NCI-H748 (cell line): ENCODE measurements around the gene ADCY6.

Source experiments
- DNase-seq: peaks from one replicate; lab custom pipeline; 2025; ENCODE audit not compliant: unreplicated experiment; lab: John Stamatoyannopoulos, UW

Gene ADCY6

GRCh38 chr12:48816143-48816854 is 27.4 kb upstream of the ADCY6 start:
- DNase-seq: no peak

GRCh38 chr12:48815126-48816110 is 26.5 kb upstream of the ADCY6 start:
- peak; percentile 86 for DNase-seq

- DNase-seq: peak; percentile 79
Measured at GRCh38 chr12:48814262-48815125, 25.6 kb upstream of the ADCY6 start.

GRCh38 chr12:48813465-48814261 is 24.8 kb upstream of the ADCY6 start:
- no peak for DNase-seq

- no peak for DNase-seq
Measured at GRCh38 chr12:48812389-48812788, 23.5 kb upstream of the ADCY6 start.

GRCh38 chr12:48811437-48812090 is 22.7 kb upstream of the ADCY6 start:
- no peak for DNase-seq

- no peak for DNase-seq
Measured at GRCh38 chr12:48810903-48811431, 22.1 kb upstream of the ADCY6 start.

GRCh38 chr12:48807981-48808380 is 19.1 kb upstream of the ADCY6 start:
- no peak for DNase-seq

GRCh38 chr12:48803675-48804074 is 14.8 kb upstream of the ADCY6 start:
- DNase-seq: no peak

- no peak for DNase-seq
Measured at GRCh38 chr12:48800971-48801370, 12.1 kb upstream of the ADCY6 start.

- DNase-seq: no peak
Measured at GRCh38 chr12:48800457-48800856, 11.6 kb upstream of the ADCY6 start.

- DNase-seq: no peak
Measured at GRCh38 chr12:48796976-48797375, 8.1 kb upstream of the ADCY6 start.

GRCh38 chr12:48795550-48796455 is 6.9 kb upstream of the ADCY6 start:
- DNase-seq: peak; percentile 77

- no peak for DNase-seq
Measured at GRCh38 chr12:48794870-48795269, 6.0 kb upstream of the ADCY6 start.

- no peak for DNase-seq
Measured at GRCh38 chr12:48793696-48794095, 4.8 kb upstream of the ADCY6 start.

- no peak for DNase-seq
Measured at GRCh38 chr12:48789858-48790326, 1.0 kb upstream of the ADCY6 start.

GRCh38 chr12:48788524-48788853 is 400 bp downstream of the ADCY6 start:
- no peak for DNase-seq

- no peak for DNase-seq
Measured at GRCh38 chr12:48787791-48788523, 932 bp downstream of the ADCY6 start.
